ENCODE results near the gene NPM3. TPM values are rescaled to one million over a fixed set of nuclear protein-coding genes. Genes with fewer than 3 reads are reported as not detected.

NPM3 gene
- total RNA-seq, 1 donor from 2014 or later, result 54.7 TPM

DNA sequence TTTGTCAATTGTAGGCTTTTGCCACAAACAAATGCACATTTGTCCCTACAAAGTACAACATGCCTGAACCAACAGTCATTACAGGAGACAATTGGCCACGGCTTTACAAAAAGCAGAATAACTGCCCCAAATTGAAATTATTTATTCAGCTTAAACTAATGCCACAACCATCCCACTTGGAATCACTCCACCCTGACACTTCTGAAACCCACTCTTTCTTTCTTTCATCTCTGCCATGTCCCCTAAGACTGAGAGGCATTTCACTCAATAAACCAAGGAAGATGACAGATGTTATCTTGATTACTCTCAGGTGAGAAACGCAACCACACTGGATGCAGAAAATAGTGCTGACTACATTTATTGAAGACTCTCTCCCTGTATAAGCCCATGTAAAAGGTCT lies 2.6 kb upstream of the NPM3 start:
- Mint-ChIP-seq H3K27ac (ENCODE audit: unreplicated experiment) (no peak overlapping the region), H3K4me1 (ENCODE audit: unreplicated experiment) (peaks cover 38% of the 10 kb centered on the region), H3K4me3 (ENCODE audit: unreplicated experiment) (peak overlapping the region; percentile 54)

DNA sequence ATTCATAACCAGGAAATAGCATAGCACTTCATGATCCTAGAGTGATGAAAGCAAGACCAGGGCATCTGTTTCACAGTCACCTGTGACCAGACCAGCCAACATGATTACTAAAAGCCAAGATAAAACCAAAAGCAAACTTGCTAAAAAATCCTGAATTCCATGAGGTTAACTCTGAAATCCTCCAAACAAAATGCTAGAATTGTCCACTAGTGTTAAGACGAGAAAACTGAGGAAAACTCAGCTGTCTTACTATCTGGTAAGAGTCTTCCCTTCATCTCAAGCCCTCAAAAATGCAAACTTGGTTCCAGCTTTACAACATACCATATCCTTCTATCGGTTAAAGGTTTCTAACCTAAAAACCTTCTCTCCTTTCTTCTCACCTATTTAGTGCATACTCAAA lies 1.3 kb upstream of the NPM3 start:
- peak overlapping the region; percentile 69 for H3K27ac Mint-ChIP-seq (ENCODE audit: unreplicated experiment)
- peaks cover 38% of the 10 kb centered on the region for H3K4me1 Mint-ChIP-seq (ENCODE audit: unreplicated experiment)
- no peaks in the 10 kb centered on the region for H3K9me3 Mint-ChIP-seq (ENCODE audit: unreplicated experiment)
- peak overlapping the region; percentile 98 for H3K4me3 Mint-ChIP-seq (ENCODE audit: unreplicated experiment)
- TF ChIP-seq, protein P1, sequence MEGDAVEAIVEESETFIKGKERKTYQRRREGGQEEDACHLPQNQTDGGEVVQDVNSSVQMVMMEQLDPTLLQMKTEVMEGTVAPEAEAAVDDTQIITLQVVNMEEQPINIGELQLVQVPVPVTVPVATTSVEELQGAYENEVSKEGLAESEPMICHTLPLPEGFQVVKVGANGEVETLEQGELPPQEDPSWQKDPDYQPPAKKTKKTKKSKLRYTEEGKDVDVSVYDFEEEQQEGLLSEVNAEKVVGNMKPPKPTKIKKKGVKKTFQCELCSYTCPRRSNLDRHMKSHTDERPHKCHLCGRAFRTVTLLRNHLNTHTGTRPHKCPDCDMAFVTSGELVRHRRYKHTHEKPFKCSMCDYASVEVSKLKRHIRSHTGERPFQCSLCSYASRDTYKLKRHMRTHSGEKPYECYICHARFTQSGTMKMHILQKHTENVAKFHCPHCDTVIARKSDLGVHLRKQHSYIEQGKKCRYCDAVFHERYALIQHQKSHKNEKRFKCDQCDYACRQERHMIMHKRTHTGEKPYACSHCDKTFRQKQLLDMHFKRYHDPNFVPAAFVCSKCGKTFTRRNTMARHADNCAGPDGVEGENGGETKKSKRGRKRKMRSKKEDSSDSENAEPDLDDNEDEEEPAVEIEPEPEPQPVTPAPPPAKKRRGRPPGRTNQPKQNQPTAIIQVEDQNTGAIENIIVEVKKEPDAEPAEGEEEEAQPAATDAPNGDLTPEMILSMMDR (IDR thresholded peaks at IDR 0.05; ENCODE audit: unreplicated experiment), result no peak
- H3K36me3 Mint-ChIP-seq (ENCODE audit: low read depth, unreplicated experiment), result peaks cover 14% of the 10 kb centered on the region
- H3K27me3 Mint-ChIP-seq (ENCODE audit: unreplicated experiment), result peaks cover 8% of the 10 kb centered on the region
- DNase-seq (ENCODE audit: low spot score), result no peak

More for the DNA sequence above, 2.6 kb upstream of the NPM3 start:
- Mint-ChIP-seq H3K36me3 (ENCODE audit: low read depth, unreplicated experiment) (peaks cover 14% of the 10 kb centered on the region), H3K27me3 (ENCODE audit: unreplicated experiment) (peaks cover 8% of the 10 kb centered on the region), H3K9me3 (ENCODE audit: unreplicated experiment) (no peaks in the 10 kb centered on the region)
- DNase-seq (ENCODE audit: low spot score), result no peak
- TF ChIP-seq, protein P1 (IDR thresholded peaks at IDR 0.05; ENCODE audit: unreplicated experiment), result no peak

DNA sequence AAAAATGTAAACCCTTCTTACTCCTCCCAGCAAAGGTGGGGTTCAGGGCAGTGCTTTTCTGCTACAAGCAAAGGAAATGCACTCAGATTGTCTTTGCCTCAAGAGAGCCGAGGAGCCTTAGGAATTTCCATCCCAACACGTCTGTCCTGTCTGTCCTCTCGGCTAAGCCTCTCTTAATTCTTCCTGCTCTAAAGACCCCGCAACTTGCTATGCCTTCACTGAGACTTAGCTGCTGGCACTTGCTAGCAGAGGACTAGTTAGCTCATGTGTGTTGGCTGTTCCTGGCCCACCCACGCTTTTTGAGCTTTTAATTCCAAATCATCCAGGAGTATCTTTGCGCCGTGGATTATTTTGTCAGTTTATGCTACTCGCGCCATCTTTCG lies 481 bp upstream of the NPM3 start:
- Mint-ChIP-seq H3K27ac (ENCODE audit: unreplicated experiment) (peak overlapping the region; percentile 69), H3K36me3 (ENCODE audit: low read depth, unreplicated experiment) (peaks cover 14% of the 10 kb centered on the region), H3K4me1 (ENCODE audit: unreplicated experiment) (peaks cover 41% of the 10 kb centered on the region), H3K4me3 (ENCODE audit: unreplicated experiment) (peak overlapping the region; percentile 98), H3K27me3 (ENCODE audit: unreplicated experiment) (peaks cover 11% of the 10 kb centered on the region), H3K9me3 (ENCODE audit: unreplicated experiment) (no peaks in the 10 kb centered on the region)
- TF ChIP-seq, protein P1 (IDR thresholded peaks at IDR 0.05; ENCODE audit: unreplicated experiment), result no peak
- DNase-seq (ENCODE audit: low spot score), result no peak

DNA sequence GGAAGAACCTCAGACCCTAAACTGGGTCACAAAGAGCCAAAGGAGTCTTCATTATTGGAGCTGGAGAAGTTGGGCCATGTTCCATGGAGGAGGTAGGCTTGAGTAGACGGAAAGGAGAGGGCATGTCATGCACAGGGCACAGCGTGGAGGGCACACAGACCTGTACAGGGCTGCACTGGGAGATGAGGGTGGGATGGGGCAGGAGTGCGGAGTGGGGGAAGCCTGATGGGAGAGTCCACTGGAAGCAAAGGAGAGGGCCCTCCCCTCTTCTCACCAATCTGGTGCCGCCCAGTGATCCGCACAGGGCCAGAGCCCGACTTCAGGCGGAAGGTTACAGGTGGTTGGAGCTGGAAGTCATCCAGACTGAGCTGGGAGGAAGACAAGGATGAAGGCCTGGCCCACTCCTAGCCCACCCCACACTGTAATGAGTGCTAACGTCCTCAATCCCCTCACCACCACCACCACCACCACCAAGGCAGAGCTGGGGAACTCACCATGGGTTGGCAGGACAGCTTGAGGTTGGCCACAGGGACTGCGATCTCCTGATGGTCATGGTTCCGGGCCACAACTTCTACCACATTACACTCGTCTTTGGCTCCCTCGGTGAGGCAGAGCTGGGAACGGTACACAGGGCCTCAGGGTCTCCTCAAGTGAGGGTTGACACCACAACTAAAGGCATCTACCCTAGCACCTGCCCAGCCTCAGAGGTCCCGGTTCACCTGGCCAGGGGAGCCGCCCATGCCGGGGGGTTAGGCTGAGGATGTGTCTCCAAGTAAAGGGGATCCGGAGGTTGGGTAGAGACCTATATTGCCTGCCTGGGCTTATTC lies 1.0 kb downstream of the NPM3 start:
- TF ChIP-seq, protein P1 (IDR thresholded peaks at IDR 0.05; ENCODE audit: unreplicated experiment), result no peak
- Mint-ChIP-seq H3K9me3 (ENCODE audit: unreplicated experiment) (no peaks in the 10 kb centered on the region), H3K4me3 (ENCODE audit: unreplicated experiment) (peak overlapping the region; percentile 98), H3K36me3 (ENCODE audit: low read depth, unreplicated experiment) (peaks cover 8% of the 10 kb centered on the region), H3K27me3 (ENCODE audit: unreplicated experiment) (peaks cover 15% of the 10 kb centered on the region), H3K4me1 (ENCODE audit: unreplicated experiment) (peaks cover 48% of the 10 kb centered on the region), H3K27ac (ENCODE audit: unreplicated experiment) (no peak overlapping the region)
- no peak for DNase-seq (ENCODE audit: low spot score)

DNA sequence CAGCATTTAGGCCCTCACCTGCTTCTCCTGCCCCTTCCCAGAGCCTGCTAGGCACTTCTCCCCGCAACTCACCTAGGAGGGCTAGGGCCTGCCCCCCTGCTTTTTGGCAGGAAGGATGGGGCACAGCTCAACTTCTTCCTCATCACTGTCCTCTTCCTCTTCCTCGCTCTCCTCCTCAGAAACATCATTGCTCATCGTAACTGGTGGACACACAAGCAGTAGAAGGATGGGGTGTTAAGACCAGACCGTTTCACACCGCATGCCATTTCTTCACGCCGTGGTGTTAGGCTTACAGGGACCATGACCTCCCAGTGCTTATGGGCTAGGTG lies 1.6 kb downstream of the NPM3 start:
- TF ChIP-seq, protein P1 (IDR thresholded peaks at IDR 0.05; ENCODE audit: unreplicated experiment), result no peak
- H3K27me3 Mint-ChIP-seq (ENCODE audit: unreplicated experiment), result peaks cover 17% of the 10 kb centered on the region
- H3K9me3 Mint-ChIP-seq (ENCODE audit: unreplicated experiment), result no peaks in the 10 kb centered on the region
- H3K36me3 Mint-ChIP-seq (ENCODE audit: low read depth, unreplicated experiment), result peaks cover 7% of the 10 kb centered on the region
- no peak overlapping the region for H3K27ac Mint-ChIP-seq (ENCODE audit: unreplicated experiment)
- H3K4me3 Mint-ChIP-seq (ENCODE audit: unreplicated experiment), result peak overlapping the region; percentile 45
- H3K4me1 Mint-ChIP-seq (ENCODE audit: unreplicated experiment), result peaks cover 48% of the 10 kb centered on the region
- no peak for DNase-seq (ENCODE audit: low spot score)

All from endothelial cell (in vitro differentiated cells).